H1 (cell line): Measurements from ENCODE around the gene TMEM63C. TPM values are rescaled to one million over a fixed set of nuclear protein-coding genes. Genes with fewer than 3 reads are reported as not detected.

ENCODE experiments used
- CTCF ChIA-PET: fragments of 300-600 bp; sonication (Branson Sonifier 250); formaldehyde crosslinking; loops from one replicate; lab custom pipeline; 2021; ENCODE audit not compliant: partially characterized antibody; lab: Charles Lee
- POLR2A ChIA-PET: fragments of 300-600 bp; sonication (Branson Sonifier 250); formaldehyde crosslinking; loops from one replicate; lab custom pipeline; 2021; ENCODE audit warnings: inconsistent platforms; ENCODE audit not compliant: partially characterized antibody; lab: Charles Lee
- DNase-seq, 2 experiments: peaks; one replicate each; pipeline versions ENCODE4 v3.0.0 to v3.0.0-alpha.2; 2010 to 2022; ENCODE audit warnings: low spot score in 2 of 2, low read depth in 1 of 2, mixed read lengths in 1 of 2
- FAIRE-seq: peaks from 2 replicates; lab custom pipeline; 2011; peaks lifted over from hg19 to GRCh38; lab: Jason Lieb, UNC
- H2AFZ ChIP-seq: 2 replicates; pipeline ENCODE4 v1.8.1; 2012; ENCODE audit warnings: low read length, inconsistent platforms
- H2AK5ac ChIP-seq: 2 replicates; pipeline ENCODE4 v1.6.1; 2013; ENCODE audit warnings: low read depth, low read length
- H2BK120ac ChIP-seq: replicated peaks from 2 replicates; pipeline ENCODE3; 2013; ENCODE audit warnings: low read depth, low read length, inconsistent platforms
- H2BK12ac ChIP-seq: 2 replicates; pipeline ENCODE4 v1.6.1; 2013; ENCODE audit warnings: low read depth, low read length
- H2BK15ac ChIP-seq: 2 replicates; pipeline ENCODE4 v1.6.1; 2013; ENCODE audit warnings: low read length
- H2BK20ac ChIP-seq: 2 replicates; pipeline ENCODE4 v1.6.1; 2013; ENCODE audit warnings: low read length
- H2BK5ac ChIP-seq: 2 replicates; pipeline ENCODE4 v1.6.1; 2013; ENCODE audit warnings: low read depth, low read length
- H3K14ac ChIP-seq: 2 replicates; pipeline ENCODE4 v1.6.1; 2013; ENCODE audit warnings: inconsistent platforms; ENCODE audit not compliant: insufficient read length
- H3K18ac ChIP-seq: 2 replicates; pipeline ENCODE4 v1.6.1; 2013; ENCODE audit warnings: low read length; ENCODE audit errors: extremely low read depth
- H3K23ac ChIP-seq: 2 replicates; pipeline ENCODE4 v1.6.1; 2013; ENCODE audit warnings: inconsistent platforms; ENCODE audit not compliant: insufficient read length
- H3K23me2 ChIP-seq: 2 replicates; pipeline ENCODE4 v1.6.1; 2013; ENCODE audit warnings: low read depth, low read length
- H3K27ac ChIP-seq: 2 replicates; pipeline ENCODE4 v1.6.1; 2011; ENCODE audit warnings: low read depth, low read length, inconsistent platforms
- H3K27me3 ChIP-seq, 4 experiments: replicated peaks in 1 of 4; 1 replicate in 1 of 4; 2 replicates in 3 of 4; pipeline versions ENCODE4 v1.6.1 to v1.8.1; 2011 to 2013; ENCODE audit warnings: low read length in 3 of 4, mild to moderate bottlenecking in 3 of 4, inconsistent platforms in 2 of 4, mixed read lengths in 2 of 4, moderate library complexity in 1 of 4; ENCODE audit not compliant: control insufficient read depth in 3 of 4, insufficient read depth in 3 of 4; ENCODE audit errors: extremely low read depth in 1 of 4
- H3K36me3 ChIP-seq, 4 experiments: 2 replicates each; pipeline versions ENCODE4 v1.6.1 to v1.8.1; 2011 to 2013; ENCODE audit warnings: mild to moderate bottlenecking in 4 of 4, low read length in 3 of 4, moderate library complexity in 2 of 4, control low read depth in 1 of 4, inconsistent platforms in 1 of 4; ENCODE audit not compliant: insufficient read depth in 4 of 4, control insufficient read depth in 2 of 4
- H3K4ac ChIP-seq: replicated peaks from 2 replicates; pipeline ENCODE3; 2013; ENCODE audit warnings: low read length, low read depth, mixed read lengths, inconsistent platforms; ENCODE audit not compliant: insufficient read length
- H3K4me1 ChIP-seq, 4 experiments: replicated peaks in 1 of 4; 1 replicate in 1 of 4; 2 replicates in 3 of 4; pipeline versions ENCODE4 v1.6.1 to v1.8.1; 2011 to 2013; ENCODE audit warnings: low read length in 3 of 4, inconsistent platforms in 2 of 4, mixed read lengths in 1 of 4; ENCODE audit not compliant: insufficient read depth in 4 of 4, control insufficient read depth in 3 of 4
- H3K4me2 ChIP-seq, 2 experiments: 2 replicates each; pipeline versions ENCODE4 v1.6.1 to v1.8.1; 2011 to 2013; ENCODE audit warnings: low read depth in 2 of 2, low read length in 2 of 2, control low read depth in 1 of 2, inconsistent platforms in 1 of 2, mild to moderate bottlenecking in 1 of 2; ENCODE audit not compliant: insufficient read depth in 1 of 2
- H3K4me3 ChIP-seq, 4 experiments: fragments of 200-600, 300-600 bp in 1 of 4; sonication (generic), shearing (Covaris generic), sonication (Bioruptor Twin) in 1 of 4; 2 replicates each; pipeline versions ENCODE4 v1.5.1 to v1.8.1; 2011 to 2016; ENCODE audit warnings: low read length in 4 of 4, low read depth in 3 of 4, control low read depth in 2 of 4, inconsistent platforms in 2 of 4, mild to moderate bottlenecking in 2 of 4, mixed read lengths in 1 of 4, moderate library complexity in 1 of 4; ENCODE audit not compliant: insufficient read depth in 2 of 4; ENCODE audit errors: extremely low read depth in 1 of 4
- H3K56ac ChIP-seq: replicated peaks from 2 replicates; pipeline ENCODE3; 2013; ENCODE audit warnings: low read depth, mild to moderate bottlenecking, mixed read lengths, low read length, inconsistent platforms; ENCODE audit not compliant: insufficient read length
- H3K79me1 ChIP-seq: 2 replicates; pipeline ENCODE4 v1.6.1; 2013; ENCODE audit warnings: low read depth, low read length, control low read depth
- H3K79me2 ChIP-seq, 2 experiments: 2 replicates each; pipeline versions ENCODE4 v1.6.1 to v1.8.1; 2012 to 2013; ENCODE audit warnings: low read length in 2 of 2, mild to moderate bottlenecking in 2 of 2, inconsistent platforms in 1 of 2; ENCODE audit not compliant: insufficient read depth in 2 of 2, control insufficient read depth in 1 of 2
- H3K9ac ChIP-seq, 4 experiments: replicated peaks in 1 of 4; 1 replicate in 1 of 4; 2 replicates in 3 of 4; pipeline versions ENCODE4 v1.6.1 to v1.8.1; 2011 to 2013; ENCODE audit warnings: low read depth in 3 of 4, low read length in 3 of 4, control low read depth in 2 of 4, mild to moderate bottlenecking in 2 of 4, moderate library complexity in 2 of 4, inconsistent platforms in 1 of 4; ENCODE audit errors: extremely low read depth in 1 of 4
- H3K9me3 ChIP-seq, 2 experiments: 2 replicates each; pipeline versions ENCODE4 v1.6.1 to v1.8.1; 2012 to 2013; ENCODE audit warnings: mild to moderate bottlenecking in 2 of 2, moderate library complexity in 2 of 2, control low read depth in 1 of 2, inconsistent platforms in 1 of 2, low read depth in 1 of 2, low read length in 1 of 2, mixed read lengths in 1 of 2; ENCODE audit not compliant: insufficient read depth in 2 of 2
- H4K20me1 ChIP-seq, 2 experiments: replicated peaks in 1 of 2; 2 replicates each; pipeline versions ENCODE3 to v1.8.1; 2011 to 2013; ENCODE audit warnings: inconsistent platforms in 2 of 2, low read length in 2 of 2, mild to moderate bottlenecking in 1 of 2; ENCODE audit not compliant: insufficient read depth in 2 of 2, control insufficient read depth in 1 of 2
- H4K5ac ChIP-seq: 2 replicates; pipeline ENCODE4 v1.6.1; 2013; ENCODE audit warnings: low read length, low read depth, mixed read lengths, inconsistent platforms; ENCODE audit not compliant: insufficient read length
- H4K8ac ChIP-seq: 2 replicates; pipeline ENCODE4 v1.8.0; 2013; ENCODE audit warnings: mild to moderate bottlenecking, moderate library complexity, low read length, inconsistent platforms; ENCODE audit not compliant: insufficient read depth; ENCODE audit errors: extremely low read depth
- H4K91ac ChIP-seq: replicated peaks from 2 replicates; pipeline ENCODE3; 2013; ENCODE audit warnings: low read length, mixed read lengths, inconsistent platforms; ENCODE audit not compliant: insufficient read length
- BRCA1 ChIP-seq: IDR thresholded peaks from 2 replicates; pipeline ENCODE4 v1.6.1; 2012; ENCODE audit warnings: low read depth, low read length, improper control_type of control experiment
- CHD2 ChIP-seq: IDR thresholded peaks from 2 replicates; pipeline ENCODE4 v1.6.1; 2012; ENCODE audit warnings: low read length, improper control_type of control experiment
- CTBP2 ChIP-seq: IDR thresholded peaks from 2 replicates; pipeline ENCODE4 v1.7.0; 2011; ENCODE audit warnings: borderline replicate concordance, mild to moderate bottlenecking, moderate library complexity, mixed read lengths, low read length; ENCODE audit not compliant: insufficient read depth, insufficient read length
- GTF2F1 ChIP-seq: IDR thresholded peaks from 2 replicates; pipeline ENCODE4 v1.6.1; 2012; ENCODE audit warnings: low read depth, low read length, improper control_type of control experiment, borderline replicate concordance
- JUN ChIP-seq: IDR thresholded peaks from 2 replicates; pipeline ENCODE4 v1.6.1; 2011; ENCODE audit warnings: low read depth, mild to moderate bottlenecking, improper control_type of control experiment, low read length
- POU5F1 ChIP-seq: IDR thresholded peaks from 2 replicates; pipeline ENCODE4 v1.6.1; 2011; ENCODE audit warnings: low read depth, mild to moderate bottlenecking, low read length, moderate library complexity
- RAD21 ChIP-seq, 2 experiments: IDR thresholded peaks in 1 of 2; conservative IDR thresholded peaks in 1 of 2; 2 replicates each; pipeline ENCODE4 v1.6.1; 2011; ENCODE audit warnings: low read depth in 2 of 2, low read length in 2 of 2, improper control_type of control experiment in 1 of 2, inconsistent platforms in 1 of 2, mild to moderate bottlenecking in 1 of 2, moderate library complexity in 1 of 2
- RFX5 ChIP-seq: IDR thresholded peaks from 2 replicates; pipeline ENCODE4 v1.6.1; 2011; ENCODE audit warnings: low read depth, low read length, improper control_type of control experiment, borderline replicate concordance
- RNF2 ChIP-seq: fragments of 200-900, 300-1000 bp; sonication (generic); IDR thresholded peaks from 2 replicates; pipeline ENCODE4 v1.7.1; 2016; ENCODE audit warnings: borderline replicate concordance, low read depth, mild to moderate bottlenecking, antibody characterized with exemption, low read length; ENCODE audit not compliant: poor library complexity, severe bottlenecking; ENCODE audit errors: missing control alignments
- SIX5 ChIP-seq: IDR thresholded peaks from 2 replicates; pipeline ENCODE4 v1.6.1; 2011; ENCODE audit warnings: mild to moderate bottlenecking, low read depth, low read length
- SP1 ChIP-seq: IDR thresholded peaks from 2 replicates; pipeline ENCODE4 v1.6.1; 2011; ENCODE audit warnings: low read depth, low read length
- SP4 ChIP-seq: IDR thresholded peaks from 2 replicates; pipeline ENCODE4 v1.6.1; 2012; ENCODE audit warnings: low read length, inconsistent platforms
- TAF1 ChIP-seq: IDR thresholded peaks from 2 replicates; pipeline ENCODE4 v1.6.1; 2011; ENCODE audit warnings: mild to moderate bottlenecking, low read depth, low read length
- TEAD4 ChIP-seq: IDR thresholded peaks from 2 replicates; pipeline ENCODE4 v1.6.1; 2012; ENCODE audit warnings: low read depth, low read length, inconsistent platforms, mixed read lengths
- WGBS, 2 experiments: shearing (Covaris generic) in 1 of 2; methylation state at CpG; one replicate each; pipeline versions ENCODE4 v1.1.6 to v1.1.7; 2013 to 2015; ENCODE audit warnings: low lambda C conversion rate in 2 of 2, mixed read lengths in 2 of 2, inconsistent platforms in 1 of 2, low coverage in 1 of 2, missing lambda C conversion rate in 1 of 2; ENCODE audit not compliant: insufficient replicate concordance in 2 of 2, insufficient coverage in 1 of 2, insufficient read length in 1 of 2; ENCODE audit errors: extremely low coverage in 1 of 2, missing lambda C conversion rate in 1 of 2; 5-methylcytosine and 5-hydroxymethylcytosine counted together
- polyA plus RNA-seq, 7 experiments: library from polyadenylated mRNA; depleted of rRNA in 3 of 7; stranded (reverse) in 5 of 7; unstranded in 2 of 7; fragments of >200 nt in 5 of 7; fragments of 200-250 nt in 2 of 7; gene quantifications; 1 replicate in 5 of 7; 2 replicates in 1 of 7; 4 replicates in 1 of 7; pipeline versions ENCODE4 v1.2.1 to v1.2.3, GENCODE V29; 2011 to 2013; ENCODE audit warnings: missing spikeins in 2 of 7, mixed read lengths in 2 of 7
- total RNA-seq: library from RNA; stranded (reverse); fragmentation: NEBNext Ultra II Directional; extraction: Animal tissue kit (Norgen Biotek cat#: 25700); gene quantifications from 2 replicates; pipeline ENCODE4 v1.2.1, GENCODE V29; 2021
- TF ChIP-seq, protein P1 (sequence below): IDR thresholded peaks from 2 replicates; pipeline ENCODE4 v1.6.1; 2012; ENCODE audit warnings: inconsistent platforms

Gene TMEM63C
- total and polyA plus RNA-seq, 2 of the 8 experiments (the other 6 are each of a cell fraction or from before 2014, with no cell fraction given): 3.0 to 7.6 TPM

DNA sequence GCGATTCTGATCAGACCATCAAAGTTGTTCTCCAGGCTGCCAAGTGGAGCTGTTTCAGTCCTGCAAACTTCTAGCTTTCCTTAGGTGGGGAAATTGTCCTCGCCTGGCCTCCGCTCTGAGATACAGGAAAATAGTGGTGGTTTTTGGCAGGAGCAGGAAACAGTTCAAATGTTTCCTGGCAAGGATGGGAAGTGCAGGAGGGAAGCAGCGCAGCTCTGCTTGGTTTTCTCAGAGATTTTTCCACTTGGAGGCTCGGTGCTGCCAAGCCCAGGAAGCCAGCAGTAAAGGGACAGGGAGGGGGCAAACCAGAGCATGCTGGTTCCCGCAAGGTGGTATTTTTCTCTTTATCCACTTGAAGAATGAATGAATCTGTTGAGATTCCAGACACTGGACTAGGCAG is 17.0 kb downstream of the TMEM63C start:
- CTCF ChIA-PET: interaction anchor here (1.2 to 8.8 kb wide), 10 partner anchors 11 to 81 kb away, joined by 3 to 110 read pairs (median 4); partner anchors contain the start of gene ZDHHC22
- H2BK120ac ChIP-seq: no peak overlapping the region
- TF ChIP-seq CTBP2 (no peak), BRCA1 (no peak), RAD21 (IDR thresholded peaks at IDR 0.05 in 1 of 2, conservative IDR thresholded peaks at IDR 0.05 in 1 of 2; ENCODE audit: low read depth in 2 of 2, low read length in 2 of 2) (no peak), RFX5 (no peak), POU5F1 (no peak), TEAD4 (no peak), TAF1 (no peak), JUN (no peak), SP1 (no peak), RNF2 (no peak), CHD2 (no peak), GTF2F1 (no peak), SIX5 (no peak), SP4 (no peak)
- TF ChIP-seq, protein P1, sequence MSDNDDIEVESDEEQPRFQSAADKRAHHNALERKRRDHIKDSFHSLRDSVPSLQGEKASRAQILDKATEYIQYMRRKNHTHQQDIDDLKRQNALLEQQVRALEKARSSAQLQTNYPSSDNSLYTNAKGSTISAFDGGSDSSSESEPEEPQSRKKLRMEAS: no peak

More for the DNA sequence above, 17.0 kb downstream of the TMEM63C start:
- H4K20me1 ChIP-seq: no peaks in the 10 kb centered on the region
- no peaks in the 10 kb centered on the region for H3K79me1 ChIP-seq
- no peak overlapping the region for H2BK20ac ChIP-seq
- peaks cover 0 to 3% (median 1%) of the 10 kb centered on the region in 4 experiments; a peak in 3 of 7 replicates for H3K4me1 ChIP-seq
- H3K23ac ChIP-seq: no peak overlapping the region
- H2BK12ac ChIP-seq: no peak overlapping the region
- H3K18ac ChIP-seq: no peak overlapping the region
- H3K27me3 ChIP-seq: no peaks in the 10 kb centered on the region
- H3K14ac ChIP-seq: no peak overlapping the region
- H2BK5ac ChIP-seq: no peak overlapping the region
- H4K5ac ChIP-seq: no peak overlapping the region
- no peak overlapping the region for H2AK5ac ChIP-seq
- H2AFZ ChIP-seq: no peak overlapping the region
- POLR2A ChIA-PET: no interaction called here
- H3K56ac ChIP-seq: no peak overlapping the region
- H4K91ac ChIP-seq: no peak overlapping the region
- no peaks in the 10 kb centered on the region for H3K9me3 ChIP-seq
- no peaks in the 10 kb centered on the region for H3K36me3 ChIP-seq
- no peaks in the 10 kb centered on the region for H3K79me2 ChIP-seq
- no peak overlapping the region for H3K4me2 ChIP-seq
- H2BK15ac ChIP-seq: no peak overlapping the region
- no peak overlapping the region for H3K9ac ChIP-seq
- H3K27ac ChIP-seq: no peak overlapping the region
- WGBS, 2 experiments: 84% methylated on average over 6 of the region's 6 CpGs; no CpG with 5 or more reads in 1 of the 2 experiments
- no peak overlapping the region for H3K4ac ChIP-seq
- no peak for DNase-seq
- H4K8ac ChIP-seq: no peak overlapping the region
- H3K23me2 ChIP-seq: no peaks in the 10 kb centered on the region
- FAIRE-seq: no peak
- H3K4me3 ChIP-seq: no peak overlapping the region
